ENCODE data around the gene ALAS2. TPM values are rescaled to one million over a fixed set of nuclear protein-coding genes. Genes with fewer than 3 reads are reported as not detected.

The ALAS2 gene
- total RNA-seq, 1 donor from 2014 or later, result not detected

DNA sequence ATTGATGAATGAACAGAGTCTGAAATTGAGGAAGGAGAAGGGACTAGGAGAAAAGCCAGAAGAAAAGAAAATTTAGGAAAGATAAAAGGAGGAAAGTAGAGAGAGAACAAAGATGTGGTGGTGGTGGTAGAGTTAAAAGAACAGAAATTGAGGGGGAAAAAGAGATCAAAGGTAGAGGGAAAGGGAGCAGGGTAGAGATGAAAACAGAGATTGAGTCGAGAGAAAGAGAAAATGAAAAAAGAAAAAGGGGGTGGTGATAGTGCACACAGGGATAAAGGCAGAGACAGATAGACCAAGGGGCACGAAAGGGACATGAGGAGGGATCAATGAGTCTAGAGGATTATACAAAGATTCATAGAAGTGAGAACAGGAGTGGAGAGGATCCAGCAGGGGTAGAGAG is 3.9 kb downstream of the ALAS2 start:
- H3K36me3 Mint-ChIP-seq (ENCODE audit: low read depth, unreplicated experiment), result no peaks in the 10 kb centered on the region
- H3K4me3 Mint-ChIP-seq (ENCODE audit: unreplicated experiment), result no peak overlapping the region
- Histone ChIP-seq H3K79me2 (ENCODE audit: insufficient read depth, low read length) (no peaks in the 10 kb centered on the region), H3K27ac (ENCODE audit: low read depth, low read length) (no peak overlapping the region), H3K4me1 (ENCODE audit: insufficient read depth, low read length) (no peaks in the 10 kb centered on the region), H3K4me2 (ENCODE audit: low read length) (no peak overlapping the region), H3K36me3 (ENCODE audit: insufficient read depth, low read length) (no peaks in the 10 kb centered on the region), H3K27me3 (ENCODE audit: insufficient read depth, low read length) (no peaks in the 10 kb centered on the region), H3K9ac (ENCODE audit: low read length) (no peak overlapping the region), H4K20me1 (ENCODE audit: insufficient read depth, low read length) (no peaks in the 10 kb centered on the region), H3K4me3 (ENCODE audit: insufficient read depth, low read depth, low read length) (no peak overlapping the region), H3K9me3 (ENCODE audit: insufficient read depth, low read depth, low read length) (no peaks in the 10 kb centered on the region), H2AFZ (ENCODE audit: low read depth, low read length) (no peak overlapping the region)
- FAIRE-seq (no peak), DNase-seq (ENCODE audit: low read depth) (no peak)
- peaks cover 6% of the 10 kb centered on the region for H3K4me1 Mint-ChIP-seq (ENCODE audit: low read depth, unreplicated experiment)
- TF ChIP-seq EZH2 (IDR thresholded peaks at IDR 0.05; ENCODE audit: insufficient read depth, low read length) (no peak), CTCF (IDR thresholded peaks at IDR 0.05; ENCODE audit: insufficient read depth, low read depth, low read length) (no peak)
- peaks cover 4% of the 10 kb centered on the region for H3K9me3 Mint-ChIP-seq (ENCODE audit: unreplicated experiment)
- H3K27ac Mint-ChIP-seq (ENCODE audit: unreplicated experiment), result no peak overlapping the region
- no peaks in the 10 kb centered on the region for H3K27me3 Mint-ChIP-seq (ENCODE audit: low read depth, unreplicated experiment)

DNA sequence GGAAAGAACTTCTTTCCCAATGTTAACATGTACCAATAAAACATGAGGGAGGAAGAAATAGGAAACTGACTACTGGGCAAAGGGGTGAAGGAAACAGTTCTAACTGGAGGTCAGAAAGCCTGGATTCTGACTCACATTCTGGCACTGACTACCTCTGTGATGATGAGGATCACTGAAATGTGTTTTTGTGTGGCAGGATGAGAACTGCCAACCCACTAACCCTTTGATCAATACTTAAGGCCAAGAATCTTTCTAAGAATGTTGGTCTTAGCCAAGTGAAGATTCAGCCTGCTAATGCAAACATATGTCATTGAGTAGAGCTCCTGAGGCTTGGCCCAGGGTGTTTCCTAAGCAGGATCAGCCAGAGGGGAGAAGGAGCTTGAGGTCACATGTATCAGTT is 4.6 kb downstream of the ALAS2 start:
- H4K20me1 ChIP-seq (ENCODE audit: insufficient read depth, low read length), result no peaks in the 10 kb centered on the region
- Mint-ChIP-seq H3K27ac (ENCODE audit: unreplicated experiment) (no peak overlapping the region), H3K4me1 (ENCODE audit: low read depth, unreplicated experiment) (peaks cover 6% of the 10 kb centered on the region), H3K4me3 (ENCODE audit: unreplicated experiment) (no peak overlapping the region), H3K27me3 (ENCODE audit: low read depth, unreplicated experiment) (no peaks in the 10 kb centered on the region), H3K36me3 (ENCODE audit: low read depth, unreplicated experiment) (no peaks in the 10 kb centered on the region), H3K9me3 (ENCODE audit: unreplicated experiment) (peaks cover 4% of the 10 kb centered on the region)
- no peak overlapping the region for H2AFZ ChIP-seq (ENCODE audit: low read depth, low read length)
- TF ChIP-seq CTCF (IDR thresholded peaks at IDR 0.05; ENCODE audit: insufficient read depth, low read depth, low read length) (no peak), EZH2 (IDR thresholded peaks at IDR 0.05; ENCODE audit: insufficient read depth, low read length) (no peak)
- FAIRE-seq (peak; percentile 73), DNase-seq (ENCODE audit: low read depth) (peak; percentile 2)
- no peaks in the 10 kb centered on the region for H3K36me3 ChIP-seq (ENCODE audit: insufficient read depth, low read length)
- no peak overlapping the region for H3K4me3 ChIP-seq (ENCODE audit: insufficient read depth, low read depth, low read length)
- no peaks in the 10 kb centered on the region for H3K27me3 ChIP-seq (ENCODE audit: insufficient read depth, low read length)
- no peak overlapping the region for H3K27ac ChIP-seq (ENCODE audit: low read depth, low read length)
- no peaks in the 10 kb centered on the region for H3K79me2 ChIP-seq (ENCODE audit: insufficient read depth, low read length)
- no peaks in the 10 kb centered on the region for H3K4me1 ChIP-seq (ENCODE audit: insufficient read depth, low read length)
- no peaks in the 10 kb centered on the region for H3K9me3 ChIP-seq (ENCODE audit: insufficient read depth, low read depth, low read length)
- no peak overlapping the region for H3K4me2 ChIP-seq (ENCODE audit: low read length)
- H3K9ac ChIP-seq (ENCODE audit: low read length), result no peak overlapping the region

DNA sequence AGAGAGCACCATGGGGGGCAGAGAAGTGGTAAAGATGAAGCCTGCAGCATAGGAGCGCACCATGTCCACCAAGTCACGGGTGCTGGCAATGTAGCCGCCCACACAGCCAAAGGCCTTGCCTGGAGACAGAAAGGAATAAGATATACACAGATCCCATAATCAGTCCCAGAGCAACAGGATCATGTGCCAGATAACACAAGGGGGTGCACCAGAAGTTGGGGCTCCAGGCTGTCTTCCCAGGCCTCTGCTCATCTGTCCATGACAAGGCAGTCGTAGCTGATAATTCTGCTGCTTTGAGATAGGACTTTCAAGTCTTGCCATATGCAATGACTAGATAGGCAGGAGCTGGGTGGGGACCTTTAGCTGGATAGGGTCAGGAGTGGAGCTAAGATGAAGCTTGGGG is 15.9 kb downstream of the ALAS2 start:
- H3K27ac ChIP-seq (ENCODE audit: low read depth, low read length), result no peak overlapping the region
- no peaks in the 10 kb centered on the region for H3K79me2 ChIP-seq (ENCODE audit: insufficient read depth, low read length)
- no peaks in the 10 kb centered on the region for H3K9me3 ChIP-seq (ENCODE audit: insufficient read depth, low read depth, low read length)
- Mint-ChIP-seq H3K4me1 (ENCODE audit: low read depth, unreplicated experiment) (no peaks in the 10 kb centered on the region), H3K4me3 (ENCODE audit: unreplicated experiment) (no peak overlapping the region), H3K36me3 (ENCODE audit: low read depth, unreplicated experiment) (no peaks in the 10 kb centered on the region), H3K27me3 (ENCODE audit: low read depth, unreplicated experiment) (no peaks in the 10 kb centered on the region), H3K27ac (ENCODE audit: unreplicated experiment) (no peak overlapping the region), H3K9me3 (ENCODE audit: unreplicated experiment) (no peaks in the 10 kb centered on the region)
- no peak overlapping the region for H3K9ac ChIP-seq (ENCODE audit: low read length)
- H4K20me1 ChIP-seq (ENCODE audit: insufficient read depth, low read length), result no peaks in the 10 kb centered on the region
- no peak overlapping the region for H3K4me2 ChIP-seq (ENCODE audit: low read length)
- no peaks in the 10 kb centered on the region for H3K36me3 ChIP-seq (ENCODE audit: insufficient read depth, low read length)
- FAIRE-seq (no peak), DNase-seq (ENCODE audit: low read depth) (no peak)
- TF ChIP-seq EZH2 (IDR thresholded peaks at IDR 0.05; ENCODE audit: insufficient read depth, low read length), result no peak
- no peak for TF ChIP-seq CTCF (IDR thresholded peaks at IDR 0.05; ENCODE audit: insufficient read depth, low read depth, low read length)
- no peak overlapping the region for H3K4me3 ChIP-seq (ENCODE audit: insufficient read depth, low read depth, low read length)
- H2AFZ ChIP-seq (ENCODE audit: low read depth, low read length), result no peak overlapping the region
- H3K4me1 ChIP-seq (ENCODE audit: insufficient read depth, low read length), result no peaks in the 10 kb centered on the region
- no peaks in the 10 kb centered on the region for H3K27me3 ChIP-seq (ENCODE audit: insufficient read depth, low read length)

Measured in astrocyte (in vitro differentiated cells and primary cell).